GM12878 (cell line): ENCODE data around the gene VSX1. TPM values are rescaled to one million over a fixed set of nuclear protein-coding genes. Genes with fewer than 3 reads are reported as not detected.

Source experiments
- ATAC-seq: fragments of 200-7000 bp; cut with Tn5 transposase; 3 replicates; pipeline ENCODE4 v1.9.1; 2020; ENCODE audit warnings: mild to moderate bottlenecking, moderate library complexity
- BruUV-seq: library from RNA; stranded (reverse); fragments of 400-500 nt; replicated peaks from 2 replicates; lab custom pipeline; 2021; lab: Mats Ljungman, UMichigan
- CTCF ChIA-PET: fragments of 300-600 bp; sonication (Branson Sonifier 250); formaldehyde crosslinking; extraction: SDS; loops from one replicate; lab custom pipeline; 2021; ENCODE audit warnings: inconsistent platforms; lab: Yijun Ruan, JAX
- POLR2A ChIA-PET: fragments of 350-600 bp; formaldehyde crosslinking; extraction: SDS; loops from one replicate; lab custom pipeline; 2021; ENCODE audit warnings: inconsistent platforms; lab: Charles Lee
- RAD21 ChIA-PET: fragments of 300-600 bp; sonication (Branson Sonifier 250); formaldehyde crosslinking; loops from one replicate; lab custom pipeline; 2023; ENCODE audit warnings: antibody characterized with exemption; ENCODE audit not compliant: unreplicated experiment; lab: Charles Lee
- SMC1A ChIA-PET: fragments of 300-600 bp; sonication (Branson Sonifier 250); formaldehyde crosslinking; loops from one replicate; lab custom pipeline; 2023; ENCODE audit not compliant: unreplicated experiment, uncharacterized antibody; lab: Charles Lee
- DNase-seq: peaks from one replicate; pipeline ENCODE4 v3.0.0-alpha.2; 2011; ENCODE audit warnings: low read depth, low spot score
- FAIRE-seq: peaks from 3 replicates; lab custom pipeline; 2011; peaks lifted over from hg19 to GRCh38; lab: Jason Lieb, UNC
- H2AFZ ChIP-seq: 2 replicates; pipeline ENCODE4 v1.6.0; 2011; ENCODE audit warnings: low read depth, low read length, control low read depth; ENCODE audit not compliant: control insufficient read depth
- H3K27ac ChIP-seq: 2 replicates; pipeline ENCODE4 v1.5.1; 2011; ENCODE audit warnings: control low read depth; ENCODE audit not compliant: control insufficient read depth, insufficient read depth
- H3K27me3 ChIP-seq, 2 experiments: replicated peaks in 1 of 2; 2 replicates each; pipeline versions ENCODE4 v1.6.0 to v1.6.1; 2011; ENCODE audit warnings: low read length in 1 of 2; ENCODE audit not compliant: control insufficient read depth in 2 of 2, insufficient read depth in 2 of 2
- H3K36me3 ChIP-seq, 2 experiments: 2 replicates each; pipeline ENCODE4 v1.5.1; 2011; ENCODE audit warnings: low read length in 1 of 2; ENCODE audit not compliant: control insufficient read depth in 2 of 2, insufficient read depth in 2 of 2
- H3K4me1 ChIP-seq: 2 replicates; pipeline ENCODE4 v1.6.1; 2011; ENCODE audit warnings: mild to moderate bottlenecking, low read length, moderate library complexity, mixed read lengths; ENCODE audit not compliant: control insufficient read depth, insufficient read depth
- H3K4me2 ChIP-seq: 2 replicates; pipeline ENCODE4 v1.6.0; 2011; ENCODE audit warnings: control low read depth; ENCODE audit not compliant: control insufficient read depth, insufficient read depth
- H3K4me3 ChIP-seq: fragments of 200-600 bp; sonication (generic); 2 replicates; pipeline ENCODE4 v1.5.1; 2016
- H3K79me2 ChIP-seq: 2 replicates; pipeline ENCODE4 v1.6.0; 2011; ENCODE audit warnings: low read length; ENCODE audit not compliant: control insufficient read depth, insufficient read depth
- H3K9ac ChIP-seq: 2 replicates; pipeline ENCODE4 v1.8.0; 2011; ENCODE audit warnings: low read length, control low read depth, mixed read lengths; ENCODE audit not compliant: control insufficient read depth, insufficient read depth
- H3K9me3 ChIP-seq: replicated peaks from 3 replicates; pipeline ENCODE4 v1.5.1; 2011; ENCODE audit warnings: mild to moderate bottlenecking, low read length; ENCODE audit not compliant: control insufficient read depth, insufficient read depth
- H4K20me1 ChIP-seq: 2 replicates; pipeline ENCODE4 v1.6.0; 2011; ENCODE audit not compliant: control insufficient read depth, insufficient read depth
- BCL11A ChIP-seq: IDR thresholded peaks from 2 replicates; pipeline ENCODE4 v1.6.1; 2011; ENCODE audit warnings: low read depth, low read length
- CREM ChIP-seq: IDR thresholded peaks from 2 replicates; pipeline ENCODE4 v1.6.1; 2014; ENCODE audit warnings: antibody characterized with exemption, low read depth
- E2F4 ChIP-seq: IDR thresholded peaks from 2 replicates; pipeline ENCODE4 v1.6.1; 2012; ENCODE audit warnings: low read depth, low read length, improper control_type of control experiment
- EGR1 ChIP-seq, 2 experiments: IDR thresholded peaks; 1 replicate in 1 of 2; 2 replicates in 1 of 2; pipeline ENCODE4 v1.6.1; 2011 to 2012; ENCODE audit warnings: low read depth in 2 of 2, low read length in 2 of 2, borderline replicate concordance in 1 of 2, mild to moderate bottlenecking in 1 of 2, moderate library complexity in 1 of 2
- NFXL1 ChIP-seq: fragments of 450-650 bp; IDR thresholded peaks from 2 replicates; pipeline ENCODE4 v1.6.1; 2017; ENCODE audit warnings: antibody characterized with exemption, mild to moderate bottlenecking, borderline replicate concordance
- NFYA ChIP-seq: IDR thresholded peaks from 2 replicates; pipeline ENCODE4 v1.6.1; 2011; ENCODE audit warnings: low read depth, mild to moderate bottlenecking, low read length, improper control_type of control experiment, borderline replicate concordance
- NRF1 ChIP-seq: conservative IDR thresholded peaks from 2 replicates; pipeline ENCODE4 v1.6.1; 2011; ENCODE audit warnings: mild to moderate bottlenecking, low read depth, low read length, improper control_type of control experiment
- RAD21 ChIP-seq: IDR thresholded peaks from 2 replicates; pipeline ENCODE4 v1.6.1; 2011; ENCODE audit warnings: mild to moderate bottlenecking, low read depth, low read length, moderate library complexity; ENCODE audit not compliant: insufficient read depth
- WGBS: methylation state at CpG from one replicate; pipeline ENCODE4 v1.1.6; 2016; ENCODE audit warnings: low lambda C conversion rate; ENCODE audit not compliant: insufficient replicate concordance, insufficient coverage; ENCODE audit errors: missing lambda C conversion rate; 5-methylcytosine and 5-hydroxymethylcytosine counted together
- in situ Hi-C: fragments of 300-500 bp; cut with MboI; formaldehyde crosslinking; loops from 9 replicates; pipeline ENCODE4 v1.14.3; 2018; ENCODE audit warnings: mixed read lengths
- intact Hi-C: fragments of 100-400 bp; cut with micrococcal nuclease; formaldehyde crosslinking; loops from one replicate; pipeline ENCODE4 v1.14.2; 2022; ENCODE audit not compliant: unreplicated experiment
- polyA plus RNA-seq, 11 experiments: library from polyadenylated mRNA; depleted of rRNA in 4 of 11; unstranded in 6 of 11; stranded (reverse) in 5 of 11; fragments of >200 nt; fragmentation: Nextera tagmentation in 4 of 11; fragmentation: Illumina TruSeq in 1 of 11; extraction: Ambion mirVana in 4 of 11; extraction: Trizol in 1 of 11; gene quantifications; 1 replicate in 1 of 11; 2 replicates in 10 of 11; pipeline versions ENCODE4 v1.2.1 to v1.2.3, GENCODE V29; 2011 to 2016; ENCODE audit warnings: inconsistent platforms in 2 of 11, missing spikeins in 2 of 11, low read depth in 1 of 11
- total RNA-seq, 4 experiments: library from RNA; depleted of rRNA in 3 of 4; stranded (reverse); fragments of >200 nt in 3 of 4; fragmentation: Illumina TruSeq in 1 of 4; extraction: Trizol in 1 of 4; gene quantifications; 2 replicates each; pipeline versions ENCODE4 v1.2.1 to v1.2.3, GENCODE V29; 2013 to 2021

VSX1 gene
- total and polyA plus RNA-seq, 10 of the 15 experiments (the other 5 are each of a cell fraction or from before 2014, with no cell fraction given), result 0.05 TPM; not detected in 9

GRCh38 chr20:25063981-25064380, 18.0 kb downstream of the VSX1 start:
- Histone ChIP-seq H3K27me3 (peaks cover 0 to 4% of the 10 kb centered on the region in 2 experiments; a peak in 2 of 4 replicates), H3K9me3 (no peaks in the 10 kb centered on the region), H3K9ac (no peak overlapping the region), H2AFZ (no peak overlapping the region), H3K4me3 (no peak overlapping the region), H3K27ac (no peak overlapping the region), H3K79me2 (no peaks in the 10 kb centered on the region), H3K4me1 (peaks cover 4% of the 10 kb centered on the region; the same call in 1 of the 2 replicates), H3K4me2 (no peak overlapping the region), H3K36me3 (no peaks in the 10 kb centered on the region), H4K20me1 (no peaks in the 10 kb centered on the region)
- SMC1A ChIA-PET, result interaction anchor here (0.9 to 6.4 kb wide), 7 partner anchors 9 to 335 kb away, joined by 3 to 116 read pairs (median 3); partner anchors contain the start of gene APMAP
- RAD21 ChIA-PET, result interaction anchor here (2.3 to 9.2 kb wide), 3 partner anchors 10 to 69 kb away, joined by 6 to 87 read pairs (median 14); partner anchors contain the start of gene APMAP
- POLR2A ChIA-PET, result interaction anchor here (1.1 kb wide), 1 partner anchor 70 kb away, joined by 3 read pairs; no protein-coding TSS in a partner anchor
- 87% methylated on average over 2 of the region's 2 CpGs for WGBS
- no TSS peak for BruUV-seq
- FAIRE-seq (no peak), ATAC-seq (no peak), DNase-seq (no peak)
- CTCF ChIA-PET, result interaction anchor here (0.8 to 12.6 kb wide), 7 partner anchors 9 to 335 kb away, joined by 3 to 244 read pairs (median 7); partner anchors contain the start of gene APMAP
- in situ Hi-C loops (loop anchor here (5.0 to 25.0 kb wide), 3 partner anchors 72 to 1702 kb away; partner anchors contain the start of genes APMAP, GZF1 and NXT1), intact Hi-C loops (no loop called here)
- TF ChIP-seq NFXL1, result no peak
- TF ChIP-seq EGR1 (IDR thresholded peaks at IDR 0.05; ENCODE audit: borderline replicate concordance in 1 of 2, low read depth in 2 of 2, low read length in 2 of 2), result no peak
- no peak for TF ChIP-seq RAD21
- TF ChIP-seq BCL11A, result no peak
- no peak for TF ChIP-seq CREM
- TF ChIP-seq E2F4, result no peak
- TF ChIP-seq NFYA, result no peak
- no peak for TF ChIP-seq NRF1
